B cell (primary cell): ENCODE results near the gene USP44.

Experiments
- EZH2 ChIP-seq: IDR thresholded peaks from 2 replicates; pipeline ENCODE4 v1.6.1; 2012; ENCODE audit warnings: borderline replicate concordance, low read depth, mild to moderate bottlenecking, moderate library complexity, low read length; ENCODE audit not compliant: insufficient read depth, poor library complexity, severe bottlenecking
- TF ChIP-seq, protein P1 (sequence below): fragments of 200-600 bp; IDR thresholded peaks from one replicate; pipeline ENCODE4 v1.8.0; 2022; ENCODE audit warnings: antibody characterized with exemption, mild to moderate bottlenecking

DNA sequence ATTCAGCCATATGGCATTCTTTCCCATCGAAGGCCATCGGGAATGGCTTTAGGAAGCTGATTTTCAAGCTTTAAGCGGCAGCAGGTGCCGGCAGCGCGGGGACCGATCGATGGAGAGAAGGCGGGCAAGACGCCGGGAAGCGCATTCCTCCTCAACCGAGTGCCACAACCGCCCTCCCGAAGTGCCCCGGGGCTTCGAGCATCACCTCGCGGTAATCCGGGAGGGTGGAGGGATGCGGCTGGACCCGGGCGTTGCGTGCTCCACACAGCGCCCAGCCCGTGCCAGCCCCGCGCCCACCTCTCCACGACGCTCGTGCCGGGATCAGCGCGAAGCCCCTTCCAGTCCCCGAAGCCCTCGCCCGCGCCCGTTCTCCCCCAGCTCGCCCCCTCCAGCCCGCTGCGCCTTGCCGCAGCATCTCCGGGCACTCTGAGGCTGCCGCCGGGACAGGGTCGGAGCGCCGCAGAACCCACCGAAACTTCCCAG, 3.2 kb downstream of the USP44 start:
- TF ChIP-seq, protein P1, sequence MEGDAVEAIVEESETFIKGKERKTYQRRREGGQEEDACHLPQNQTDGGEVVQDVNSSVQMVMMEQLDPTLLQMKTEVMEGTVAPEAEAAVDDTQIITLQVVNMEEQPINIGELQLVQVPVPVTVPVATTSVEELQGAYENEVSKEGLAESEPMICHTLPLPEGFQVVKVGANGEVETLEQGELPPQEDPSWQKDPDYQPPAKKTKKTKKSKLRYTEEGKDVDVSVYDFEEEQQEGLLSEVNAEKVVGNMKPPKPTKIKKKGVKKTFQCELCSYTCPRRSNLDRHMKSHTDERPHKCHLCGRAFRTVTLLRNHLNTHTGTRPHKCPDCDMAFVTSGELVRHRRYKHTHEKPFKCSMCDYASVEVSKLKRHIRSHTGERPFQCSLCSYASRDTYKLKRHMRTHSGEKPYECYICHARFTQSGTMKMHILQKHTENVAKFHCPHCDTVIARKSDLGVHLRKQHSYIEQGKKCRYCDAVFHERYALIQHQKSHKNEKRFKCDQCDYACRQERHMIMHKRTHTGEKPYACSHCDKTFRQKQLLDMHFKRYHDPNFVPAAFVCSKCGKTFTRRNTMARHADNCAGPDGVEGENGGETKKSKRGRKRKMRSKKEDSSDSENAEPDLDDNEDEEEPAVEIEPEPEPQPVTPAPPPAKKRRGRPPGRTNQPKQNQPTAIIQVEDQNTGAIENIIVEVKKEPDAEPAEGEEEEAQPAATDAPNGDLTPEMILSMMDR, result no peak
- no peak for TF ChIP-seq EZH2
